Measurements from ENCODE around the gene RERE. TPM values are rescaled to one million over a fixed set of nuclear protein-coding genes. Genes with fewer than 3 reads are reported as not detected.

RERE gene
- total and polyA plus RNA-seq, 2 donors (not counting 3 experiments of a cell fraction or from before 2014, with no cell fraction given) = 14.1 to 113 TPM

DNA sequence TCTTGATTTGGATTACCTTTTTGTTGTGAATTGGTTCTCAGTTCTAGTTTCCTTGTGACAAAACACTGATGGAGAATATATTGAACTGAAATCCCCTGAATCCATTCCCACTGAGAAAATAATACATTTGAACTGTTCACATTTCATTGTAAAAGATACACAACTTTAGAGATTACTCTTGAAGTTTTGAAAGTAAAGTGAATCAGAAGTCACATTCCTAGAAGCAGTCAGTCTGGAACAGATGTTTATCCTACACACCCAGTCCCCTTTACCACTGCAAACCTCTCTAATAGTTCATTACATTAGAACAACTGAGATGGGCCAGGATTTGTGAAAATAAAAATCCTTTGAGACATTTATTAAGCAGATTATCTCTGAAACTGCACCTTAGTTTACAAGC lies 3.4 kb downstream of the RERE start:
- no peaks in the 10 kb centered on the region for H4K20me1 ChIP-seq (replicated peaks; ENCODE audit: control insufficient read depth, extremely low read depth, insufficient read depth, low read length)
- H3K36me3 ChIP-seq (ENCODE audit: control insufficient read depth in 2 of 2, extremely low read depth in 1 of 2, insufficient read depth in 2 of 2, low read length in 2 of 2) = no peaks in the 10 kb centered on the region
- no peak overlapping the region for H3K27ac ChIP-seq (ENCODE audit: insufficient read depth, low read depth, low read length)
- TF ChIP-seq, protein P1, sequence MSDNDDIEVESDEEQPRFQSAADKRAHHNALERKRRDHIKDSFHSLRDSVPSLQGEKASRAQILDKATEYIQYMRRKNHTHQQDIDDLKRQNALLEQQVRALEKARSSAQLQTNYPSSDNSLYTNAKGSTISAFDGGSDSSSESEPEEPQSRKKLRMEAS (IDR thresholded peaks at IDR 0.05; ENCODE audit: insufficient read depth, insufficient read length) = no peak
- TF ChIP-seq JUN (IDR thresholded peaks at IDR 0.05; ENCODE audit: borderline replicate concordance, insufficient read depth, insufficient read length, low read depth) = no peak
- TF ChIP-seq POLR2A (IDR thresholded peaks at IDR 0.05; ENCODE audit: low read depth, low read length) = no peak
- TF ChIP-seq POLR2AphosphoS5 (IDR thresholded peaks at IDR 0.05; ENCODE audit: insufficient read depth, low read depth, low read length) = no peak
- TF ChIP-seq EZH2 (IDR thresholded peaks at IDR 0.05; ENCODE audit: borderline replicate concordance, low read depth, low read length, severe bottlenecking) = no peak
- TF ChIP-seq, protein P2, sequence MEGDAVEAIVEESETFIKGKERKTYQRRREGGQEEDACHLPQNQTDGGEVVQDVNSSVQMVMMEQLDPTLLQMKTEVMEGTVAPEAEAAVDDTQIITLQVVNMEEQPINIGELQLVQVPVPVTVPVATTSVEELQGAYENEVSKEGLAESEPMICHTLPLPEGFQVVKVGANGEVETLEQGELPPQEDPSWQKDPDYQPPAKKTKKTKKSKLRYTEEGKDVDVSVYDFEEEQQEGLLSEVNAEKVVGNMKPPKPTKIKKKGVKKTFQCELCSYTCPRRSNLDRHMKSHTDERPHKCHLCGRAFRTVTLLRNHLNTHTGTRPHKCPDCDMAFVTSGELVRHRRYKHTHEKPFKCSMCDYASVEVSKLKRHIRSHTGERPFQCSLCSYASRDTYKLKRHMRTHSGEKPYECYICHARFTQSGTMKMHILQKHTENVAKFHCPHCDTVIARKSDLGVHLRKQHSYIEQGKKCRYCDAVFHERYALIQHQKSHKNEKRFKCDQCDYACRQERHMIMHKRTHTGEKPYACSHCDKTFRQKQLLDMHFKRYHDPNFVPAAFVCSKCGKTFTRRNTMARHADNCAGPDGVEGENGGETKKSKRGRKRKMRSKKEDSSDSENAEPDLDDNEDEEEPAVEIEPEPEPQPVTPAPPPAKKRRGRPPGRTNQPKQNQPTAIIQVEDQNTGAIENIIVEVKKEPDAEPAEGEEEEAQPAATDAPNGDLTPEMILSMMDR (IDR thresholded peaks at IDR 0.05; ENCODE audit: extremely low read depth in 1 of 2, insufficient read depth in 1 of 2, low read depth in 1 of 2, low read length in 2 of 2) = no peak
- no peak for TF ChIP-seq FOS (IDR thresholded peaks at IDR 0.05; ENCODE audit: borderline replicate concordance, insufficient read depth, low read length)
- no peak for TF ChIP-seq MYC (IDR thresholded peaks at IDR 0.05; ENCODE audit: low read depth, low read length)
- TF ChIP-seq GATA2 (IDR thresholded peaks at IDR 0.05; ENCODE audit: insufficient read depth, insufficient read length, low read depth, low read length) = no peak
- H3K79me2 ChIP-seq (ENCODE audit: control insufficient read depth, insufficient read depth, low read length) = peaks cover 49% of the 10 kb centered on the region
- no peaks in the 10 kb centered on the region for H3K9me3 ChIP-seq (replicated peaks; ENCODE audit: control insufficient read depth, insufficient read depth, low read length)
- no peak for FAIRE-seq
- intact Hi-C loops (cut with micrococcal nuclease) = no loop called here
- no peak overlapping the region for H2AFZ ChIP-seq (ENCODE audit: low read depth, low read length)
- H3K4me3 ChIP-seq (replicated peaks in 1 of 3; ENCODE audit: insufficient read depth in 1 of 3, low read depth in 1 of 3, low read length in 3 of 3) = no peak overlapping the region
- peaks cover 49% of the 10 kb centered on the region for H3K4me1 ChIP-seq (ENCODE audit: control insufficient read depth, extremely low read depth, insufficient read depth, low read length)
- peak overlapping the region; percentile 8 for H3K4me2 ChIP-seq (ENCODE audit: insufficient read depth, low read length)
- dilution Hi-C loops (cut with MboI; ENCODE audit: extremely low pct_ligation_motif_present, low sequenced_read_pairs) = no loop called here
- no peaks in the 10 kb centered on the region for H3K9me1 ChIP-seq (replicated peaks; ENCODE audit: control insufficient read depth, extremely low read depth, insufficient read depth, low read length)
- no TSS peak for BruUV-seq (replicated peaks)
- H3K9ac ChIP-seq (replicated peaks; ENCODE audit: extremely low read depth, insufficient read depth, low read length) = no peak overlapping the region
- DNase-seq (ENCODE audit: low read depth, low spot score) = no peak
- H3K27me3 ChIP-seq (ENCODE audit: control insufficient read depth in 2 of 2, insufficient read depth in 2 of 2, low read length in 2 of 2) = no peaks in the 10 kb centered on the region
- CTCF ChIA-PET = interaction anchor here (1.0 to 1.4 kb wide), 2 partner anchors 23 to 51 kb away, joined by 3 to 5 read pairs; no protein-coding TSS in a partner anchor
- POLR2A ChIA-PET = interaction anchor here (0.7 kb wide), 1 partner anchor 128 kb away, joined by 3 read pairs; no protein-coding TSS in a partner anchor
